DND-41 (cell line): ENCODE measurements around the gene MAGI1.

Experiments
- ATAC-seq: fragments of 200-7000 bp; cut with Tn5 transposase; 3 replicates; pipeline ENCODE4 v1.9.1; 2021; ENCODE audit warnings: low read depth; ENCODE audit not compliant: insufficient read depth
- DNase-seq: peaks from one replicate; pipeline ENCODE4 v3.0.0-alpha.2; 2020
- H2AFZ ChIP-seq: 2 replicates; pipeline ENCODE4 v1.6.0; 2012; ENCODE audit warnings: low read depth, low read length
- H3K27ac ChIP-seq: 2 replicates; pipeline ENCODE4 v1.5.1; 2012; ENCODE audit warnings: low read length, inconsistent platforms
- H3K27me3 ChIP-seq: fragments of 200-600 bp; sonication (generic); 2 replicates; pipeline ENCODE4 v1.6.0; 2012; ENCODE audit warnings: low read length, mild to moderate bottlenecking, inconsistent platforms; ENCODE audit not compliant: insufficient read depth, poor library complexity
- H3K36me3 ChIP-seq: 2 replicates; pipeline ENCODE4 v1.5.1; 2012; ENCODE audit warnings: low read length, inconsistent platforms; ENCODE audit not compliant: insufficient read depth
- H3K4me1 ChIP-seq: 2 replicates; pipeline ENCODE4 v1.5.1; 2012; ENCODE audit warnings: mild to moderate bottlenecking, low read length; ENCODE audit not compliant: insufficient read depth
- H3K4me2 ChIP-seq: 2 replicates; pipeline ENCODE4 v1.6.0; 2012; ENCODE audit warnings: mild to moderate bottlenecking, moderate library complexity, low read length, inconsistent platforms; ENCODE audit not compliant: insufficient read depth
- H3K4me3 ChIP-seq, 2 experiments: fragments of 200-600 bp in 1 of 2; shearing (Covaris generic) in 1 of 2; 2 replicates each; pipeline ENCODE4 v1.5.1; 2012 to 2016; ENCODE audit warnings: inconsistent platforms in 2 of 2, low read length in 2 of 2, mild to moderate bottlenecking in 2 of 2, low read depth in 1 of 2, moderate library complexity in 1 of 2
- H3K79me2 ChIP-seq: 2 replicates; pipeline ENCODE4 v1.6.0; 2012; ENCODE audit warnings: low read length, inconsistent platforms; ENCODE audit not compliant: insufficient read depth
- H3K9ac ChIP-seq: 2 replicates; pipeline ENCODE4 v1.6.0; 2012; ENCODE audit warnings: low read depth, mild to moderate bottlenecking, inconsistent platforms, low read length, moderate library complexity
- H3K9me3 ChIP-seq: 2 replicates; pipeline ENCODE4 v1.5.1; 2012; ENCODE audit warnings: low read length, moderate library complexity, mild to moderate bottlenecking, inconsistent platforms; ENCODE audit not compliant: insufficient read depth, severe bottlenecking
- H4K20me1 ChIP-seq: 2 replicates; pipeline ENCODE4 v1.6.0; 2012; ENCODE audit warnings: low read length; ENCODE audit not compliant: insufficient read depth
- EZH2 ChIP-seq: IDR thresholded peaks from 3 replicates; pipeline ENCODE4 v1.6.1; 2012; ENCODE audit warnings: borderline replicate concordance, low read depth, mild to moderate bottlenecking, moderate library complexity, low read length, inconsistent platforms; ENCODE audit not compliant: severe bottlenecking
- TF ChIP-seq, protein P1 (sequence below): IDR thresholded peaks from 2 replicates; pipeline ENCODE4 v1.5.1; 2012; ENCODE audit warnings: borderline replicate concordance, low read length, moderate library complexity, mild to moderate bottlenecking; ENCODE audit not compliant: poor library complexity, severe bottlenecking; ENCODE audit errors: extremely low read depth

Gene MAGI1

DNA sequence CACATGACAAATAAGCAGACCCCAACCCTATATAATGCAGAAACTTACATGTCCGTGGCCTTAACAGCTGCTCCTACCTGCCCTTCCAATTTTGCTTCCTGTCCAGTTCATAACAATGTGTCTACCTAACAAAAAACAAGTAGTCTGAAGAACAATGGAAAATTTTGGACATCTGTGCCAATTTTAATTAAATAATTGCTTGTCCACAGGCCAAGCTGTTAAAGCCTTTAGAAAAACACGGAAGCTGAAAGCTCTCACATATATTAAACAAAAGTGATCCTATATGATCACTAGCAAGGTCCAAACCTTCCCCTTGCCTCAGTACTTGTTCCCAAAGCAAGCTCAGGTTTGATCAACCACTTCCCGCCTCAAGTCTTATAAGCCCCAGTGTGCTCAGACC lies 37.1 kb downstream of the MAGI1 start:
- DNase-seq (no peak), ATAC-seq (no peak)
- Histone ChIP-seq H3K4me2 (no peak overlapping the region), H3K4me3 (no peak overlapping the region), H3K36me3 (no peaks in the 10 kb centered on the region), H3K9me3 (no peaks in the 10 kb centered on the region), H3K27me3 (no peaks in the 10 kb centered on the region), H3K79me2 (no peaks in the 10 kb centered on the region), H4K20me1 (no peaks in the 10 kb centered on the region), H2AFZ (no peak overlapping the region), H3K4me1 (no peaks in the 10 kb centered on the region), H3K9ac (no peak overlapping the region), H3K27ac (no peak overlapping the region)
- TF ChIP-seq, protein P1, sequence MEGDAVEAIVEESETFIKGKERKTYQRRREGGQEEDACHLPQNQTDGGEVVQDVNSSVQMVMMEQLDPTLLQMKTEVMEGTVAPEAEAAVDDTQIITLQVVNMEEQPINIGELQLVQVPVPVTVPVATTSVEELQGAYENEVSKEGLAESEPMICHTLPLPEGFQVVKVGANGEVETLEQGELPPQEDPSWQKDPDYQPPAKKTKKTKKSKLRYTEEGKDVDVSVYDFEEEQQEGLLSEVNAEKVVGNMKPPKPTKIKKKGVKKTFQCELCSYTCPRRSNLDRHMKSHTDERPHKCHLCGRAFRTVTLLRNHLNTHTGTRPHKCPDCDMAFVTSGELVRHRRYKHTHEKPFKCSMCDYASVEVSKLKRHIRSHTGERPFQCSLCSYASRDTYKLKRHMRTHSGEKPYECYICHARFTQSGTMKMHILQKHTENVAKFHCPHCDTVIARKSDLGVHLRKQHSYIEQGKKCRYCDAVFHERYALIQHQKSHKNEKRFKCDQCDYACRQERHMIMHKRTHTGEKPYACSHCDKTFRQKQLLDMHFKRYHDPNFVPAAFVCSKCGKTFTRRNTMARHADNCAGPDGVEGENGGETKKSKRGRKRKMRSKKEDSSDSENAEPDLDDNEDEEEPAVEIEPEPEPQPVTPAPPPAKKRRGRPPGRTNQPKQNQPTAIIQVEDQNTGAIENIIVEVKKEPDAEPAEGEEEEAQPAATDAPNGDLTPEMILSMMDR: no peak
- TF ChIP-seq EZH2: no peak

DNA sequence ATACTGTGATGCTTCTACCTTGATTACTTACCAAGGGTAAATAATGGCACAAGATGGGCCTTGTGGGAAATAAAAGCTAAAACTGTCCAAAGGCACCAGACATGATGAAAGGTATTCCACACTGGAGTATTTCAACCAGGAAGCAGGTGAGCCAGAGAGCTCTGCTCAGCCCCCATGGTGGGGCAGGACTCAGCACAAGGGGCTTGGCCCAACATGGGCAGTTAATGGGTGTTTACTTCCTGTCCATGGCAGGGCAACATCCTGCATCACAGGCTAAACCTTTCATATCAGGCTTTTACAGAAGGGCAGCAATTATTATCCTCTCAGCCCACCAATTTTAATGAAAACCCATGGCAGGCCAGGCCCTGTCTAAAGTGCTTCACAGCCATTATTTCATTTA lies 38.2 kb downstream of the MAGI1 start:
- no peaks in the 10 kb centered on the region for H3K79me2 ChIP-seq
- H3K4me2 ChIP-seq: no peak overlapping the region
- DNase-seq: no peak

DNA sequence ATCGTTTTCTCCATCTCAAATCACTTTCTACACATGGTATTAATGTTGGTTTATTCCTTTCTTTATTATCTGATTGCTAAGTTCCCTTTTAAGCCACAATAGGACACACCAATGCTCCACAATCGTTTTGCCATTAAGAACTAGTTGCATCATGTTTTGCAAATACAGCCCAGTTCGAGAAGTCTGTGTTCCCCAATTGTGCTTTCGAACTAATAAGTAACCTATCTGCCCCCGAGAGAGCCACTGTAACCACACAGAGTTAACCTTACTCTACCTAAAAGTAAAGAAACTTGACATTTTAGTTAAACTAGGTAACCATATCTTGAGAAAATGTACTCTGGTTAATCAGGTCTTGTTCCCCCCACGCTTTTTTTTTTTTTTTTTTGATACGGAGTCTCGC lies 39.1 kb downstream of the MAGI1 start:
- TF ChIP-seq EZH2: no peak
- TF ChIP-seq, protein P1: no peak
- Histone ChIP-seq H3K36me3 (no peaks in the 10 kb centered on the region), H3K9ac (no peak overlapping the region), H3K27ac (no peak overlapping the region), H3K27me3 (no peaks in the 10 kb centered on the region), H3K4me2 (no peak overlapping the region), H3K79me2 (no peaks in the 10 kb centered on the region), H3K4me3 (no peak overlapping the region), H4K20me1 (no peaks in the 10 kb centered on the region), H3K9me3 (no peaks in the 10 kb centered on the region), H2AFZ (no peak overlapping the region), H3K4me1 (no peaks in the 10 kb centered on the region)
- DNase-seq: no peak
- no peak for ATAC-seq

More for the DNA sequence above, 38.2 kb downstream of the MAGI1 start:
- TF ChIP-seq, protein P1: no peak
- no peak for TF ChIP-seq EZH2
- no peak overlapping the region for H2AFZ ChIP-seq
- no peaks in the 10 kb centered on the region for H3K36me3 ChIP-seq
- H3K4me1 ChIP-seq: no peaks in the 10 kb centered on the region
- H3K4me3 ChIP-seq: no peak overlapping the region
- ATAC-seq: no peak
- H3K9ac ChIP-seq: no peak overlapping the region
- H3K27me3 ChIP-seq: no peaks in the 10 kb centered on the region
- H3K27ac ChIP-seq: no peak overlapping the region
- no peaks in the 10 kb centered on the region for H3K9me3 ChIP-seq
- H4K20me1 ChIP-seq: no peaks in the 10 kb centered on the region

DNA sequence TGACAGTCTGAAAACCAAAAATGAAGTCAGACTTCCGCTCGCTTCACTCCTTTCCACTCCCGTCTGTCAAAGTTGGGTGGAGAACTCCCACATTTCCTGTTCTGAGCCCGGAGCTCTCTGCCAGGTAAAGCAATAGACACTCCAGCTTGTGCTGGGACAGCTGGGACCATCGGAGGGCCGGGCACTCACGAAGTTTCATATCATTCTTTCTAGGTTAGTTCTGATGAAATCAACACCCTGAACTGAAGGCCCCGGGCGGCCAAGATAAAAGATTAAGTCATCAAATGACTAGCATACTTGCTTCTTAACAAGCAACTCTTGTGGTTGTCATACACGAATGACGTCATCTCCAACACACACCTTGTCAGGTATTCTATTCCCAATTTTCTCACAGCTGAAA lies 42.1 kb downstream of the MAGI1 start:
- Histone ChIP-seq H3K27ac (no peak overlapping the region), H3K4me3 (no peak overlapping the region), H3K79me2 (no peaks in the 10 kb centered on the region), H2AFZ (no peak overlapping the region), H3K27me3 (no peaks in the 10 kb centered on the region), H3K4me2 (no peak overlapping the region), H3K4me1 (no peaks in the 10 kb centered on the region), H3K9me3 (no peaks in the 10 kb centered on the region), H3K9ac (no peak overlapping the region), H3K36me3 (no peaks in the 10 kb centered on the region), H4K20me1 (no peaks in the 10 kb centered on the region)
- TF ChIP-seq EZH2: no peak
- TF ChIP-seq, protein P1: no peak
- DNase-seq (no peak), ATAC-seq (no peak)
